DND-41 (cell line): ENCODE measurements around the gene TFAP2B.

Source experiments
- CTCF ChIP-seq: IDR thresholded peaks from 2 replicates; pipeline ENCODE4 v1.5.1; 2012; ENCODE audit warnings: borderline replicate concordance, low read length, moderate library complexity, mild to moderate bottlenecking; ENCODE audit not compliant: poor library complexity, severe bottlenecking; ENCODE audit errors: extremely low read depth
- EZH2 ChIP-seq: IDR thresholded peaks from 3 replicates; pipeline ENCODE4 v1.6.1; 2012; ENCODE audit warnings: borderline replicate concordance, low read depth, mild to moderate bottlenecking, moderate library complexity, low read length, inconsistent platforms; ENCODE audit not compliant: severe bottlenecking

GRCh38 chr6:50848989-50849795 is 30.5 kb downstream of the TFAP2B start:
- TF ChIP-seq CTCF (no peak), EZH2 (no peak)
